Panc1 (cell line): ENCODE results near the gene PRKCQ. TPM values are rescaled to one million over a fixed set of nuclear protein-coding genes. Genes with fewer than 3 reads are reported as not detected.

ENCODE experiments used
- ATAC-seq: fragments of 200-7000 bp; cut with Tn5 transposase; 2 replicates; pipeline ENCODE4 v1.9.1; 2020; ENCODE audit warnings: mild to moderate bottlenecking, moderate library complexity
- BruUV-seq: library from RNA; stranded (reverse); fragments of 400-500 nt; replicated peaks from 2 replicates; lab custom pipeline; 2021; lab: Mats Ljungman, UMichigan
- CTCF ChIA-PET: fragments of 300-600 bp; sonication (Branson Sonifier 250); formaldehyde crosslinking; loops from one replicate; lab custom pipeline; 2022; ENCODE audit warnings: antibody characterized with exemption; lab: Charles Lee
- POLR2A ChIA-PET: fragments of 300-600 bp; sonication (Branson Sonifier 250); formaldehyde crosslinking; loops from one replicate; lab custom pipeline; 2022; ENCODE audit warnings: antibody characterized with exemption; lab: Charles Lee
- DNase-seq: peaks from one replicate; pipeline ENCODE4 v3.0.0-alpha.2; 2010; ENCODE audit warnings: low read depth, low spot score
- H3K27ac ChIP-seq: 2 replicates; pipeline ENCODE4 v1.5.1; 2011; ENCODE audit warnings: mild to moderate bottlenecking, low read length, inconsistent platforms
- H3K27me3 ChIP-seq: fragments of 200-500 bp; sonication (Bioruptor generic); 2 replicates; pipeline ENCODE4 v1.6.0; 2014; ENCODE audit warnings: low read length, inconsistent platforms; ENCODE audit not compliant: control insufficient read depth, insufficient read depth
- H3K36me3 ChIP-seq: fragments of 200-500 bp; sonication (Bioruptor generic); 2 replicates; pipeline ENCODE4 v1.5.1; 2014; ENCODE audit warnings: inconsistent platforms, mild to moderate bottlenecking, low read length, moderate library complexity; ENCODE audit not compliant: control insufficient read depth, insufficient read depth
- H3K4me1 ChIP-seq: 2 replicates; pipeline ENCODE4 v1.5.1; 2011; ENCODE audit warnings: inconsistent platforms, mild to moderate bottlenecking, low read length, moderate library complexity; ENCODE audit not compliant: control insufficient read depth, insufficient read depth
- H3K4me3 ChIP-seq, 2 experiments: 2 replicates each; pipeline ENCODE4 v1.5.1; 2011 to 2012; ENCODE audit warnings: low read depth in 2 of 2, low read length in 2 of 2, mild to moderate bottlenecking in 2 of 2, inconsistent platforms in 1 of 2, moderate library complexity in 1 of 2
- H3K9me3 ChIP-seq: fragments of 200-500 bp; sonication (Bioruptor generic); 2 replicates; pipeline ENCODE4 v1.5.1; 2014; ENCODE audit warnings: low read depth, mild to moderate bottlenecking, inconsistent platforms, low read length, moderate library complexity; ENCODE audit not compliant: control insufficient read depth, insufficient read depth
- POLR2AphosphoS5 ChIP-seq: IDR thresholded peaks from 2 replicates; pipeline ENCODE4 v1.6.1; 2012; ENCODE audit warnings: mild to moderate bottlenecking, low read depth, low read length, moderate library complexity
- REST ChIP-seq, 2 experiments: IDR thresholded peaks; 2 replicates each; pipeline ENCODE4 v1.6.1; 2011 to 2012; ENCODE audit warnings: low read depth in 2 of 2, control low read depth in 1 of 2, low read length in 1 of 2, mild to moderate bottlenecking in 1 of 2, moderate library complexity in 1 of 2; ENCODE audit not compliant: insufficient read depth in 1 of 2
- SIN3A ChIP-seq: IDR thresholded peaks from 2 replicates; pipeline ENCODE4 v1.6.1; 2012; ENCODE audit warnings: low read depth, mild to moderate bottlenecking, low read length, moderate library complexity, borderline replicate concordance; ENCODE audit not compliant: insufficient read depth
- TCF7L2 ChIP-seq: IDR thresholded peaks from 2 replicates; pipeline ENCODE4 v1.6.1; 2011; ENCODE audit warnings: mild to moderate bottlenecking, low read depth, low read length, inconsistent platforms
- in situ Hi-C: cut with HindIII; loops from 2 replicates; pipeline ENCODE4 v1.10.0; 2016; ENCODE audit warnings: low sequenced_read_pairs, low pct_unique_long_range_greater_than_20kb
- intact Hi-C: fragments of 100-400 bp; cut with micrococcal nuclease; formaldehyde crosslinking; loops from one replicate; pipeline ENCODE4 v1.10.0; 2022; ENCODE audit not compliant: unreplicated experiment
- total RNA-seq: library from RNA; stranded (reverse); gene quantifications from one replicate; pipeline ENCODE4 v1.2.1, GENCODE V29; 2021; ENCODE audit not compliant: unreplicated experiment
- TF ChIP-seq, protein P1 (sequence below): fragments of 450-650 bp; IDR thresholded peaks from 2 replicates; pipeline ENCODE4 v1.5.1; 2017; ENCODE audit warnings: mild to moderate bottlenecking

The PRKCQ gene
- total RNA-seq, 1 experiment from 2014 or later: 0.23 TPM

GRCh38 chr10:6402960-6403359 is 177.1 kb downstream of the PRKCQ start:
- no peak for TF ChIP-seq SIN3A
- TF ChIP-seq TCF7L2: no peak
- no peak for TF ChIP-seq REST (IDR thresholded peaks at IDR 0.05; ENCODE audit: insufficient read depth in 1 of 2, low read depth in 2 of 2, low read length in 1 of 2)
- Histone ChIP-seq H3K4me3 (no peak overlapping the region), H3K4me1 (peaks cover 3% of the 10 kb centered on the region; the same call in 1 of the 2 replicates), H3K27ac (no peak overlapping the region), H3K9me3 (no peaks in the 10 kb centered on the region), H3K36me3 (no peaks in the 10 kb centered on the region), H3K27me3 (peaks cover 2% of the 10 kb centered on the region; the same call in 1 of the 2 replicates)
- in situ Hi-C loops: no loop called here
- ATAC-seq (no peak), DNase-seq (no peak)
- ChIA-PET CTCF (no interaction called here), POLR2A (no interaction called here)
- intact Hi-C loops: loop anchor here (2.0 kb wide), 1 partner anchor 294 kb away; no protein-coding TSS in a partner anchor
- BruUV-seq: no TSS peak

- Histone ChIP-seq H3K27ac (no peak overlapping the region), H3K27me3 (peaks cover 2% of the 10 kb centered on the region; the same call in 1 of the 2 replicates), H3K9me3 (no peaks in the 10 kb centered on the region), H3K36me3 (no peaks in the 10 kb centered on the region), H3K4me1 (peaks cover 3% of the 10 kb centered on the region; the same call in 1 of the 2 replicates), H3K4me3 (no peak overlapping the region)
- no peak for DNase-seq
- no peak for ATAC-seq
- ChIA-PET CTCF (interaction anchor here (0.6 to 1.9 kb wide), 9 partner anchors 9 to 389 kb away, joined by 3 to 46 read pairs (median 5); partner anchors contain the start of gene PFKFB3), POLR2A (interaction anchor here (0.6 to 1.2 kb wide), 2 partner anchors 200 to 286 kb away, joined by 3 to 6 read pairs; partner anchors contain the start of gene PFKFB3)
- TF ChIP-seq SIN3A (no peak), TCF7L2 (no peak), REST (IDR thresholded peaks at IDR 0.05; ENCODE audit: insufficient read depth in 1 of 2, low read depth in 2 of 2, low read length in 1 of 2) (no peak), POLR2AphosphoS5 (no peak)
- TF ChIP-seq, protein P1, sequence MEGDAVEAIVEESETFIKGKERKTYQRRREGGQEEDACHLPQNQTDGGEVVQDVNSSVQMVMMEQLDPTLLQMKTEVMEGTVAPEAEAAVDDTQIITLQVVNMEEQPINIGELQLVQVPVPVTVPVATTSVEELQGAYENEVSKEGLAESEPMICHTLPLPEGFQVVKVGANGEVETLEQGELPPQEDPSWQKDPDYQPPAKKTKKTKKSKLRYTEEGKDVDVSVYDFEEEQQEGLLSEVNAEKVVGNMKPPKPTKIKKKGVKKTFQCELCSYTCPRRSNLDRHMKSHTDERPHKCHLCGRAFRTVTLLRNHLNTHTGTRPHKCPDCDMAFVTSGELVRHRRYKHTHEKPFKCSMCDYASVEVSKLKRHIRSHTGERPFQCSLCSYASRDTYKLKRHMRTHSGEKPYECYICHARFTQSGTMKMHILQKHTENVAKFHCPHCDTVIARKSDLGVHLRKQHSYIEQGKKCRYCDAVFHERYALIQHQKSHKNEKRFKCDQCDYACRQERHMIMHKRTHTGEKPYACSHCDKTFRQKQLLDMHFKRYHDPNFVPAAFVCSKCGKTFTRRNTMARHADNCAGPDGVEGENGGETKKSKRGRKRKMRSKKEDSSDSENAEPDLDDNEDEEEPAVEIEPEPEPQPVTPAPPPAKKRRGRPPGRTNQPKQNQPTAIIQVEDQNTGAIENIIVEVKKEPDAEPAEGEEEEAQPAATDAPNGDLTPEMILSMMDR: no peak
- BruUV-seq: no TSS peak
- in situ Hi-C loops (no loop called here), intact Hi-C loops (loop anchor here (2.0 kb wide), 1 partner anchor 294 kb away; no protein-coding TSS in a partner anchor)
Observed at GRCh38 chr10:6402349-6402709, 177.7 kb downstream of the PRKCQ start.
